Breast epithelium (tissue), 3 donors: Measurements from ENCODE around the gene KCNS1.

Experiments
- CTCF ChIP-seq, 3 donors: fragments of 450-650 bp; IDR thresholded peaks; one replicate each; pipeline ENCODE4 v1.5.1; 2016 to 2017; ENCODE audit warnings: antibody characterized with exemption in 3 of 3, mild to moderate bottlenecking in 3 of 3, moderate library complexity in 3 of 3
- POLR2A ChIP-seq: fragments of 450-650 bp; IDR thresholded peaks from one replicate; pipeline ENCODE4 v1.6.1; 2016; ENCODE audit warnings: antibody characterized with exemption, mild to moderate bottlenecking, moderate library complexity

GRCh38 chr20:45087097-45087790 is 13.7 kb downstream of the KCNS1 start:
- TF ChIP-seq CTCF (IDR thresholded peaks at IDR 0.05), result no peak
- TF ChIP-seq POLR2A, result no peak
